CD4-positive, alpha-beta T cell treated with Interleukin-4 for 1 hour (primary cell): ENCODE results near the gene FASN.
"Not testable (repeated sequence)": the region's sequence is repeated elsewhere in the genome, so short reads cannot be mapped to it uniquely, and the experiment has no call there.

Experiments used
- DNase-seq, 2 donors: peaks; one replicate each; pipeline ENCODE4 v3.0.0-alpha.2; 2020 to 2022

The FASN gene

GRCh38 chr17:82098169-82098938 is at the start of gene FASN:
Gene FASN (minus strand): TSS chr17:82098236. CDS start chr17:82096445, 1,791 bp downstream.
- peak; percentile 95 for DNase-seq

- DNase-seq: no peak
These were observed 48.9 kb upstream of the FASN start for GRCh38 chr17:82146663-82147654.

- DNase-seq: no peak
These were observed 47.6 kb upstream of the FASN start for GRCh38 chr17:82145550-82146155.

GRCh38 chr17:82143333-82143732 is 45.3 kb upstream of the FASN start:
- DNase-seq: no peak

GRCh38 chr17:82139961-82140360 is 41.9 kb upstream of the FASN start:
- not testable (repeated sequence) for DNase-seq

- DNase-seq: no peak
These were observed 40.5 kb upstream of the FASN start for GRCh38 chr17:82138511-82138992.

GRCh38 chr17:82134101-82134500 is 36.1 kb upstream of the FASN start:
- no peak for DNase-seq

- not testable (repeated sequence) for DNase-seq
These were observed 35.3 kb upstream of the FASN start for GRCh38 chr17:82133166-82133953.

- no peak for DNase-seq
These were observed 31.1 kb upstream of the FASN start for GRCh38 chr17:82129095-82129494.

GRCh38 chr17:82128287-82128686 is 30.3 kb upstream of the FASN start:
- no peak for DNase-seq

- DNase-seq: peak; percentile 8 to 46
These were observed 29.7 kb upstream of the FASN start for GRCh38 chr17:82127704-82128103.

GRCh38 chr17:82127315-82127595 is 29.2 kb upstream of the FASN start:
- no peak for DNase-seq

- peak; percentile 92 to 94 for DNase-seq
These were observed 28.7 kb upstream of the FASN start for GRCh38 chr17:82126556-82127314.

- DNase-seq: no peak
These were observed 26.1 kb upstream of the FASN start for GRCh38 chr17:82124101-82124500.

GRCh38 chr17:82121660-82122629 is 23.9 kb upstream of the FASN start:
- no peak for DNase-seq

GRCh38 chr17:82121246-82121645 is 23.2 kb upstream of the FASN start:
- DNase-seq: no peak

GRCh38 chr17:82120148-82120547 is 22.1 kb upstream of the FASN start:
- DNase-seq: peak in 1 of 2 donors; percentile 38

- no peak for DNase-seq
These were observed 20.9 kb upstream of the FASN start for GRCh38 chr17:82118815-82119380.

GRCh38 chr17:82118168-82118814 is 20.3 kb upstream of the FASN start:
- DNase-seq: no peak
